Kidney tubule cell (primary cell): ENCODE data around the gene CBX2.

Experiments used
- DNase-seq: peaks from one replicate; pipeline ENCODE4 v3.0.0-alpha.2; 2018; ENCODE audit warnings: low spot score

Gene CBX2

DNA sequence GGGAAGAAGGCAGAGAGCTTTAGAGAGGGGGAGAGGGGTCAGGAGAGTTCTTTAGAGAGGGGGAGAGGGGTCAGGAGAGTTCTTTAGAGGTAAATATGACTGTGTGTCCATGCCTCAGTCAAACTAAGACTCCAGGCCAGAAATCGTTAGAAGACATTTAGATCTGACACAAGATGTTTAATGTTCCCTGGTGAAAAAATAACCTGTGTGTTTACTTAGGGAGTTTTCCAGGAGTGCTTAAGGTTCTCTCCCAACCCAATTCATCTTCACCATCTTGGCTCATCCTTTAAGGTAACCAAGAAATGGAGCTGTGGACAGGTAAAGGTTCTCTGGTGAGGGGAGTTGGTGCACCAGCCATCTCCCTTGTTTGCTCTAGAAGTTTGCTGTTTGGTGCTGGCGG lies 51.5 kb downstream of the CBX2 start:
- DNase-seq, result no peak

DNA sequence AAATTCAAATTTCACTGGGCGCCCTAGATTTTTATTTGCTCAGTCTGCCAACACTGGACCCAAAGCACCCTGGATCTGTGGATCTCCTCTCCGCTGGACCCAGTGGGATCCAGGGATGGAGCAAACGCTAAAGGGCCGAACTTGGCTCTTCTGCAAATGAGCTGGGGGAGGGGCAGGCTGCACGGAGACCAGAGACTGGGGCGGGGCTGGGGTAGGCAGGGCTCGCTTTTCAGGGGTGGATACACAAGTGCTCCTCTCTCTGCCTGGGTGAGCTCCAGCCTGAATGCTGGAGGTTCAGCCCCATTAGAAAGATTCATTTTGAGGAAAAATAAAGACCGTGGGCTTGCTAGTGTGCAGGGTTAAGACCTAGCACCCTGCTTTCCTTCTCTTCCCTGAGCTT lies 52.4 kb downstream of the CBX2 start:
- DNase-seq, result no peak

- no peak for DNase-seq
Observed at GRCh38 chr17:79830763-79831264, 52.9 kb downstream of the CBX2 start.

- DNase-seq, result peak; percentile 37
Observed at GRCh38 chr17:79831265-79832217, 53.6 kb downstream of the CBX2 start.

DNA sequence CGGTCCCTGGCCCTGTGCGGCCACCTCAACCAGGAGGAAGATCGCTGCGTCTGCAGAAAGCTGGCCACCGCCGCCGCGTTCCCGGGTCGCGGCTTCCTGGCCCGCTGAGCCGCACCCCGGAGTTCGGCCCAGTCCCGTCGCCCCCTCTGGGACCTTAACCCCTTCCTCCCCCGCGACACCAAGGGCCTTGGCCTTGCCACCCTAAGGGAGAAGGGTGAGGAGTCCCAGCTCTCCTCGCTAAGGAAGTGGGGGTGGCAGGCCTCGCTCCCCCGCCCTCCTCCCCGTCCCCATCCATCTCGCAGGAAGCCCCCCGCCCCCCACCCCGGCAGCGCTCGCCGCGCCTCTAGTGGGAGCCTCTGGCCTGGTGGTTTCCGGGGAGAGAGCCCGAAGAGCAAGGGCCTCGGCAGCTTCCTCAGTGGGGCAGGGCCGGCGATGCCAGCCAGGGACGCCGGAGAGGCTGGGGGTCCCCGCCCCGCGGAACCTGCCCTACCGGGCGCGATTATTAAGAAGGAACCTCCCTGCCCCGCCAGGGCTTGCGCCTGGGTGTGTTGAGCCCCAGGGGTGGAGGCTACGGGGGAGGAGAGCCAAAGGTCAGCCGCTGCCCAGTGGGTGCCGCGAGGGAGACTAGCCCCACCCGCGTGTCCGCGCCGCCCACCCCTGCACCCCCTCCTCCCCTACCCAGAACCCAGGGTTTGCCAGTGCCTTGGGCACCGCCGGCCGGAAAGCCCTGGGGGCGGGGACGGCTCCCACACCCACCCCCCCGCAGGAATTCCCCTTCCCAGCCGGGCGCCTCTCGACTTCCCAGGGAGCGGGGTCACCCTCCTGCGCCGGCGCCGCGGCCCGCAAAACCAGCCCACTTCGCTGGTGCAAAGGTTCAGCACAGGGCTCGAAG lies 54.5 kb downstream of the CBX2 start:
- peak; percentile 49 for DNase-seq

GRCh38 chr17:79833110-79833450 lies 55.1 kb downstream of the CBX2 start:
- no peak for DNase-seq

DNA sequence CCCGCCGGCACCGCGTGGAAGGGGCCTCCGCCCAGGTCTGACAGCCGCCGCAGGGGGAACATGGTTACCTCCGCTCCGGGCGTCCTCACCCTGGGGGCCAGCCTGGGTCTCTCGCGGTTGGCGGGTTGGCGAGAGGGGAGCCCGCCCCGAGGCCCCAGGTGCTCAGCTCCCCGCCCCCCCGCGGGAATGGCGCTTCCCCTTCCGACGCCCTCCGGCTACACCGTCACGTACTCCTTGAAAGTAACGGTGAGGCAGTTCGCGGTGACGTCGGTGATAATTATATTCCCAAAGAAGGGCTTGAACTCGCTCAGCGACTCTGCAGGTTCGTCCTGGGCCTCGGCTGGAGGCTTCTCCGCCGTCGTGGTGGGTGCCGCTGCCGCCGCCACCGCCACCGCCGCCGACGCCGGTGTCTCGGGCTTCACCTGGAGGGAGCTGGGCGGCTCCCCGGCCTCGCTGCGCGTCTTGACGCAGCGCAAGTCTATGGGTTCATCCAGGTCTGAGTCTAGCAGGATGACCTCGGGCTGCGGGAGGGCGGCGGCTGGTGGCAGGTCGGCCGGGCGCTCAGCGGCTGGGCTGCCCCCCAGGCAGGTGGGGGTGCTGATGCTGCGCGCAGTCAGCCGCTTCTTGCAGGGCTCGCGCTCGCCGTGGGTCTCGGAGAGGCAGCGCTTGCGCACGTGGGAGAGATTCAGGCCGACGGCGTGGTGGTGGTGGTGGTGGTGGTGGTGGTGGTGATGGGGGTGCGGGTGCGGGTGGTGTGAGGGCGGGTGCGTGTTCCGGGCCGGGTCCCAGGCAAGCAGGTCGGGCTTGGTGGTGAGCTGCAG lies 56.0 kb downstream of the CBX2 start:
- no peak for DNase-seq

DNA sequence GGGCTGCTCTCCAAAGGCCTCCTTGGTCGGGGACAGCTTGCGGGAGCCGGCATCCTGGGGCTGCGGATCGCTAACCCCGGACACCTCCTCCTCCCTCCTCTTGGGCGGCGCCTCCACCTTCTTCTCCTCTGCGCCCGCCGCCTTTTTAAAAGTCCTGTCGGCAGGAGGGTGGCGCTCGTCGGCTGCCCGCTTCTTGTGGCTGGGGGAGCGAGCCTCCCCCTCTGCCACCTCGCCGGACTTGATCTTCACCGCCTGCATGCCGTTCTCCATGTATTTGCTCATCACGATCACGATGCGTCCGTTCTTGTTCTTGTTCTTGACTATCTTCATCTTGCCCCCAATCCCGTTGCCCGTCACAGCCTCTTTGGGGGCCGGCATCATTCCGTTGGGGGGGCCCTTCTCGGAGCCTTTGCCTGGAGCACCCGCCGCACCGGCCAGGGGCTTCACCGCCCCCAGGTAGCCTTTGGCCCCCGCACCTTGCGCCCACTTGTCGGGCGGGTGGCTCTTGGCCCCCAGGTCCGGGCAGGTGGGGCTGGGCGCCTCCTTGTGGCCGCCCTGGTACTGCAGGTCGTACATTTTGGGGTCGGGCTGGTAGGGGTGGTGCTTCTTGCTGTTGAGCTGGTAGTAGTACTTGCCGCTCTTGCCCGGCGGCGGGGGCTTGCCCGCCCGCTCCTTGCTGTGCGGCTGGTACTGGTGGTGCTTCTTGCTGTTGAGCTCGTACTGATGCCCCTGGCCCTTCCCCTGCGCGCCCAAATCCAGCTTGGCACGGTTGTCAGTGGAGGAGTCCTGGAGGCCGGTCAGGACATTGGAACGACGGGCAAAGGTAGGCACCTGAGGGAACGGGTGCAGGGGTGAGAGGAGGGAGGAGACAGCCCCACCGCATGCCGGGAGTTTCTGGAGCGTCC lies 56.9 kb downstream of the CBX2 start:
- peak; percentile 10 for DNase-seq

GRCh38 chr17:79835470-79835899 lies 57.5 kb downstream of the CBX2 start:
- DNase-seq, result no peak

GRCh38 chr17:79835953-79836509 lies 58.1 kb downstream of the CBX2 start:
- DNase-seq, result no peak

GRCh38 chr17:79836510-79836971 lies 58.6 kb downstream of the CBX2 start:
- no peak for DNase-seq

DNA sequence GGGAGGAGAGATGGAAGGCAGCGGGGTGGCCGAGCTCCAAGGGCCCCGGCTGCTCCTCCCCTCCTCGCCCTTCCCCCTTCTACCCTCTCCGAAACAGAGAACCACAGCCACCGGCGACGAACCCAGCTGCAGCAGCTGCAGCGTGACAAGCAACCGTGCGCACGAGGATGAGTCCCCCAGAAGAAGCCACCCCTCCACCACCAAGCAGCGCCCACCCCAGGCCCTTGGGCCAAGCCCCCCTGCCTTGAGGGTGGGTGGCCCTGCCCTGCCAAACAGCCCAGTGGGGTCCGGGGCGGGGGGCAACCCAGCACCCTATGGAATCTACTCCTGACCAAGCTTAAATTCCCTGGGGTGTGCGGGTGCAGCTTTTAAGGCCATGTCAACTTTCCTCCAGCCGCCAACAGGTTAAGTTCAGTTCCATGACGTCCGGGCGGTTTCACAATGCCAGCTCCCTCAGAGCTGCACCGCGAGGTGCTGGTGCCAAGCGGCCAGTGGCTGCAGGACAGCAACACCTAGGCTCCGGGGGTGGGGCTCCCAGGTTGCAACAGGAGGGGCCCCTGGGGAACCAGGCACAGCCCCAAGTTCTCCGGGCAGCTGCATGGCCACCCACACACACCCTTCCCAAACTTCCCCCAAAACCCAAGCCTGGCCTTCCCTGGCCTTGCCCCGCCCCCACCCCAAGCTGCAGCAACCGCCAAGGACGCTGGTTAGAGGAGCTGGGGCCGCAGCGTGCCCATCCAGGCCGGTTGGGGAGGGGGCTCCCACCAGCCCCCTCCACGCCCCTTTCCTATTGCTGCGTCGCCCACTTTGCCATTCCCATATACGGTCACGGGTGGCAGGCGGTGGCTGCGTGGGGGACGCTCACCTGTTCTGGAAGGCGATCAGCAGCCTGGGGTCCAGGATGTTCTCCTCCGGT lies 59.3 kb downstream of the CBX2 start:
- DNase-seq, result peak; percentile 77
